MM.1S (cell line): ENCODE measurements around the gene PRCP.
A peak's percentile ranks its signal among the peaks of the same experiment; 100 is the strongest.

Experiments
- DNase-seq: peaks from one replicate; pipeline ENCODE4 v3.0.0-alpha.2; 2015
- H2AFZ ChIP-seq: fragments of 300-600 bp; sonication (generic); 2 replicates; pipeline ENCODE4 v1.6.0; 2016; ENCODE audit warnings: antibody characterized with exemption, low read length
- H3F3A ChIP-seq: fragments of 300-600 bp; sonication (generic); 2 replicates; pipeline ENCODE4 v1.6.1; 2016; ENCODE audit warnings: mild to moderate bottlenecking, antibody characterized with exemption, low read length, moderate library complexity, mixed read lengths; ENCODE audit not compliant: insufficient read depth
- H3K27ac ChIP-seq: fragments of 300-600 bp; sonication (generic); 2 replicates; pipeline ENCODE4 v1.5.1; 2016; ENCODE audit warnings: mild to moderate bottlenecking, low read length
- H3K27me3 ChIP-seq: fragments of 300-600 bp; sonication (generic); replicated peaks from 2 replicates; pipeline ENCODE4 v1.6.0; 2016; ENCODE audit warnings: low read length; ENCODE audit not compliant: insufficient read depth
- H3K36me3 ChIP-seq: fragments of 300-600 bp; sonication (generic); replicated peaks from 2 replicates; pipeline ENCODE4 v1.6.1; 2016; ENCODE audit warnings: mild to moderate bottlenecking, low read length, mixed read lengths; ENCODE audit not compliant: insufficient read depth
- H3K4me1 ChIP-seq: fragments of 300-600 bp; sonication (generic); 2 replicates; pipeline ENCODE4 v1.6.1; 2016; ENCODE audit warnings: low read length, mixed read lengths
- H3K4me2 ChIP-seq: fragments of 300-600 bp; sonication (generic); 2 replicates; pipeline ENCODE4 v1.6.0; 2016; ENCODE audit warnings: low read depth, low read length
- H3K4me3 ChIP-seq: fragments of 300-600 bp; sonication (generic); 2 replicates; pipeline ENCODE4 v1.5.1; 2016; ENCODE audit warnings: low read length, mixed read lengths
- H3K79me2 ChIP-seq: fragments of 300-600 bp; sonication (generic); 2 replicates; pipeline ENCODE4 v1.6.1; 2016; ENCODE audit warnings: mixed run types, low read length, mixed read lengths
- H3K9ac ChIP-seq: fragments of 300-600 bp; sonication (generic); 2 replicates; pipeline ENCODE4 v1.6.1; 2016; ENCODE audit warnings: low read length, mixed read lengths
- H3K9me2 ChIP-seq: fragments of 300-600 bp; sonication (generic); replicated peaks from 2 replicates; pipeline ENCODE4 v1.6.1; 2016; ENCODE audit warnings: mild to moderate bottlenecking, low read length, mixed read lengths; ENCODE audit not compliant: insufficient read depth
- H3K9me3 ChIP-seq: fragments of 300-600 bp; sonication (generic); replicated peaks from 2 replicates; pipeline ENCODE4 v1.6.1; 2016; ENCODE audit warnings: mild to moderate bottlenecking, low read length, mixed read lengths; ENCODE audit not compliant: insufficient read depth
- H4K20me1 ChIP-seq: fragments of 300-600 bp; sonication (generic); 2 replicates; pipeline ENCODE4 v1.6.1; 2016; ENCODE audit warnings: mild to moderate bottlenecking, low read length, moderate library complexity, mixed read lengths; ENCODE audit not compliant: insufficient read depth
- EZH2 ChIP-seq: fragments of 300-600 bp; sonication (generic); optimal IDR thresholded peaks from 2 replicates; pipeline ENCODE3; 2017; ENCODE audit warnings: low read depth, mild to moderate bottlenecking, antibody characterized with exemption, low read length, mixed read lengths
- EZH2phosphoT487 ChIP-seq: fragments of 300-600 bp; sonication (generic); IDR thresholded peaks from 2 replicates; pipeline ENCODE4 v1.6.1; 2018; ENCODE audit warnings: antibody characterized with exemption, low read length
- TF ChIP-seq, protein P1 (sequence below): fragments of 300-600 bp; sonication (generic); IDR thresholded peaks from 2 replicates; pipeline ENCODE4 v1.5.1; 2016; ENCODE audit warnings: antibody characterized with exemption, low read length, mixed read lengths

The PRCP gene

DNA sequence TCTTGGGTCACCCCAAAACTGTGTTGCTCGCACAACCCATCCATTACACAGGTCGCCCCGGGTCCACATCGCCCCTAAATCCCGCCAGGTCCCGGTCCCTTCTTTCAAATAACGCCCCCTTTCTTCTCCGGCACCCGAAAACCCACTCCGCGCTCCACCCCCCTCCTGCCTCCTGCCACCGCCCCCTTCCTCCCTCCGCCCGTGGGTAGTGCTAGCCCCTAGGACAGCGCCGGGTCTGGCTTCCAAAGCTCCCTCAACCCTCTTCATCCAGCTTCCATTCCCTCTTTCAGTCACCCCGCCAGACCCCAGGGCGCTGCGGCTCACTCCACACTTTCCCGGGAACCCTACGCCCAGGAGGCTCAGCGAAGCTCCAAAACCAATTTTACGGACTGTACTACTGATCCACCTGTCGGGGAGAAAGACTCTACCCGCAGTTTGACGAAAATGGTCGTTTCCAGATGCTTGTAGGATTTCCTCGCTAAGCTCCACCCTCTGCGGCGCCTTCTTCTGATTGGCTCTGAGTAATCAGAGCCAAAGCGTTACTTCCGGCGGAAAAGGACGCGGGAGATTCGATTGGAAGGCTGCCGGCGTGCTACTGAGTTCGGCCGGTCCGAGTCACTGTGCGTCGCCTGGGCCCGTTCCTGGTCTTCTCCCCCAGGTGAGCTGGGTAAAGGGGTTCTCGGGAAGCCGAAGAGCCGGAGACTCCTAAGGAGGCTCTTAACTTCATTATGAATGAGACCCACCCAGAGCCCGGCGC, 1.1 kb upstream of the PRCP start, which contains the start of gene DDIAS:
Gene DDIAS, plus strand, starts transcription at position 572 of the 757 bp plus-strand sequence. CDS start 13,003 bp downstream, outside the sequence.
- peaks cover 9% of the 10 kb centered on the region for H3F3A ChIP-seq
- H3K4me3 ChIP-seq, result peak within 1 kb of the TSS; percentile 72
- DNase-seq, result peak; percentile 99
- H3K9me2 ChIP-seq, result no peaks in the 10 kb centered on the region
- no peaks in the 10 kb centered on the region for H4K20me1 ChIP-seq
- peaks cover 16% of the 10 kb centered on the region for H3K4me1 ChIP-seq
- H3K79me2 ChIP-seq, result peaks cover 56% of the 10 kb centered on the region
- H2AFZ ChIP-seq, result peak within 1 kb of the TSS; percentile 97
- H3K9ac ChIP-seq, result peak within 1 kb of the TSS; percentile 81
- peak within 1 kb of the TSS; percentile 97 for H3K4me2 ChIP-seq
- peak within 1 kb of the TSS; percentile 82 for H3K27ac ChIP-seq
- TF ChIP-seq, protein P1, sequence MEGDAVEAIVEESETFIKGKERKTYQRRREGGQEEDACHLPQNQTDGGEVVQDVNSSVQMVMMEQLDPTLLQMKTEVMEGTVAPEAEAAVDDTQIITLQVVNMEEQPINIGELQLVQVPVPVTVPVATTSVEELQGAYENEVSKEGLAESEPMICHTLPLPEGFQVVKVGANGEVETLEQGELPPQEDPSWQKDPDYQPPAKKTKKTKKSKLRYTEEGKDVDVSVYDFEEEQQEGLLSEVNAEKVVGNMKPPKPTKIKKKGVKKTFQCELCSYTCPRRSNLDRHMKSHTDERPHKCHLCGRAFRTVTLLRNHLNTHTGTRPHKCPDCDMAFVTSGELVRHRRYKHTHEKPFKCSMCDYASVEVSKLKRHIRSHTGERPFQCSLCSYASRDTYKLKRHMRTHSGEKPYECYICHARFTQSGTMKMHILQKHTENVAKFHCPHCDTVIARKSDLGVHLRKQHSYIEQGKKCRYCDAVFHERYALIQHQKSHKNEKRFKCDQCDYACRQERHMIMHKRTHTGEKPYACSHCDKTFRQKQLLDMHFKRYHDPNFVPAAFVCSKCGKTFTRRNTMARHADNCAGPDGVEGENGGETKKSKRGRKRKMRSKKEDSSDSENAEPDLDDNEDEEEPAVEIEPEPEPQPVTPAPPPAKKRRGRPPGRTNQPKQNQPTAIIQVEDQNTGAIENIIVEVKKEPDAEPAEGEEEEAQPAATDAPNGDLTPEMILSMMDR, result no peak
- TF ChIP-seq EZH2phosphoT487 (no peak), EZH2 (no peak)
- no peaks in the 10 kb centered on the region for H3K9me3 ChIP-seq
- no peaks in the 10 kb centered on the region for H3K36me3 ChIP-seq
- H3K27me3 ChIP-seq, result no peaks in the 10 kb centered on the region

DNA sequence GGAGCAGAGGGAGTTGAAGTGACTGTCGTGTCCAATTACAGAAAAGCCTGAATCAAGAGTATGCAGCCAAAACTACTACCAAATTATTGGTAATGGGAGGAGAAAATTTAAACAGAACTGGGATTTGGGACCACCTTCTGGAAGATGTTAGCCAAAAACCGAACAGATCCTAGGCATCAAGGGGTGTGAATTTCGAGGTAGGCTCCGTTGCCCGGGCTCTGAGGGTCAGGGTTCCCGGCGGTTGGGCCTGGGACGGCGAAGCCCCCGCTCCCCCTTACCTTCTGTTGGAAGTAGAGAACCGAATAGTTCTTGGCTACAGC, 313 bp downstream of the PRCP start:
- Histone ChIP-seq H3F3A (peaks cover 9% of the 10 kb centered on the region), H3K27ac (peak overlapping the region; percentile 82; the same call in 1 of the 2 replicates), H3K9me2 (no peaks in the 10 kb centered on the region), H3K4me1 (peaks cover 26% of the 10 kb centered on the region), H3K4me2 (peak overlapping the region; percentile 97), H3K4me3 (peak overlapping the region; percentile 72), H3K79me2 (peaks cover 45% of the 10 kb centered on the region), H3K9ac (peak overlapping the region; percentile 81), H3K9me3 (no peaks in the 10 kb centered on the region), H3K27me3 (no peaks in the 10 kb centered on the region), H3K36me3 (no peaks in the 10 kb centered on the region), H2AFZ (peak overlapping the region; percentile 97), H4K20me1 (no peaks in the 10 kb centered on the region)
- no peak for DNase-seq
- TF ChIP-seq EZH2phosphoT487, result no peak

DNA sequence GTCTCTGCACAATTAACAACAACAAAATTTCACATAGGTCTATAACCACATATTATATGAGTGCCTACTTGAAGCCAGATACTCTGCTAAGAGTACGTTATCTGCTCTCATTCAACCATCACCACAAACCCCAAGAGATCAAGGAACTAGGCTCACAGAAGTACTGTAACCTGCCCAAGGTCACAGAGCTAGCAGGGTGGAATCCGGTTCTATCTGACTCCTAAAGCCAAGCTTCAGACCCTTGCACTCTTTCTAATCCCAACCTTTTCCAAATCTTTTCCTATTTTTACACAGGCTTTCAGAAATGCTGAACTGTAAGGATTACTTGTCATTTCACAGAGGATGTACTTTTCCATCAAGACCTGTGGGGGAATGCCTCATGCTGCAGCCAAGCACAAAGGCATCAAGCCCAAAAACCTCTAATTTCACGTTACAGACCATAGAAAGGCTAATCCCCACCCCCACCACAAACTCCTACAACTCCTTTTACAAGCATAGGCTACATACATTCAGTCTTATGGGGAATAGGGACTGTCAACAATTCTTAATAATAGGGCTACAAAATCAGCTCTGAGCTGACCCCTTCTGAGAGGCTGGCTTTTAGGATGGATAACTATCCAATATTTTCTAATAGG, 927 bp downstream of the PRCP start:
- H3K36me3 ChIP-seq, result no peaks in the 10 kb centered on the region
- no peaks in the 10 kb centered on the region for H3K27me3 ChIP-seq
- DNase-seq, result no peak
- peak overlapping the region; percentile 72 for H3K4me3 ChIP-seq
- no peak for TF ChIP-seq EZH2phosphoT487
- no peak for TF ChIP-seq EZH2
- TF ChIP-seq, protein P1, result no peak
- H3K27ac ChIP-seq, result no peak overlapping the region
- 0 out of 2 replicates have a peak overlapping the region, but pooled peaks have one; percentile 97 for H2AFZ ChIP-seq
- H3K4me2 ChIP-seq, result peak overlapping the region; percentile 97
- H3K4me1 ChIP-seq, result peaks cover 26% of the 10 kb centered on the region
- peaks cover 9% of the 10 kb centered on the region for H3F3A ChIP-seq
- no peaks in the 10 kb centered on the region for H4K20me1 ChIP-seq
- H3K9ac ChIP-seq, result peak overlapping the region; percentile 81; the same call in 1 of the 2 replicates
- H3K79me2 ChIP-seq, result peaks cover 39% of the 10 kb centered on the region
- no peaks in the 10 kb centered on the region for H3K9me3 ChIP-seq
- no peaks in the 10 kb centered on the region for H3K9me2 ChIP-seq
